ENCODE results near the gene ATXN7L1.
"Not testable (repeated sequence)": the region's sequence is repeated elsewhere in the genome, so short reads cannot be mapped to it uniquely, and the experiment has no call there.

The ATXN7L1 gene

GRCh38 chr7:105613611-105614330 lies 262.6 kb downstream of the ATXN7L1 start:
- DNase-seq (ENCODE audit: low read depth) = no peak

DNA sequence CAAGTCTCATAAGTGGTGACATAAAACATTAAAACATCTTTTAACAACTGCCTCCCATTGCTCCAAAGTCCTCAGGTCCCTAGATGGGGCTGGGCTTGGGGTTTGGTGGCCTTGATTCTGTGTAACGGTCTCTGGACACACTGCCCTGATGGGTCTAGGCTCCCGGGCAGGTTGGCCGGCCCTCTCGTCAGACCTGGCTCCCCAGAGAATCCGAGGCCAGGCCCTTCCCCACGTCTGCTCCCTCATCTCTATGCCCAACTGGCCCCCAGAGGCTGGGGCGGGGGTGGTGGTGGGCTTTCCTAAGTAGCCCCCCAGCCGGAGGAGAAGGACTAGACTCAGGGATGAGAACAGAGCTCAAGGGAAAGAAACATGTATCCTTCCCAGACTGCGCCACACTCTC lies 263.6 kb downstream of the ATXN7L1 start:
- no peak for DNase-seq (ENCODE audit: low read depth)

- no peak for DNase-seq (ENCODE audit: low read depth)
Measured at GRCh38 chr7:105611856-105612775, 264.3 kb downstream of the ATXN7L1 start.

DNA sequence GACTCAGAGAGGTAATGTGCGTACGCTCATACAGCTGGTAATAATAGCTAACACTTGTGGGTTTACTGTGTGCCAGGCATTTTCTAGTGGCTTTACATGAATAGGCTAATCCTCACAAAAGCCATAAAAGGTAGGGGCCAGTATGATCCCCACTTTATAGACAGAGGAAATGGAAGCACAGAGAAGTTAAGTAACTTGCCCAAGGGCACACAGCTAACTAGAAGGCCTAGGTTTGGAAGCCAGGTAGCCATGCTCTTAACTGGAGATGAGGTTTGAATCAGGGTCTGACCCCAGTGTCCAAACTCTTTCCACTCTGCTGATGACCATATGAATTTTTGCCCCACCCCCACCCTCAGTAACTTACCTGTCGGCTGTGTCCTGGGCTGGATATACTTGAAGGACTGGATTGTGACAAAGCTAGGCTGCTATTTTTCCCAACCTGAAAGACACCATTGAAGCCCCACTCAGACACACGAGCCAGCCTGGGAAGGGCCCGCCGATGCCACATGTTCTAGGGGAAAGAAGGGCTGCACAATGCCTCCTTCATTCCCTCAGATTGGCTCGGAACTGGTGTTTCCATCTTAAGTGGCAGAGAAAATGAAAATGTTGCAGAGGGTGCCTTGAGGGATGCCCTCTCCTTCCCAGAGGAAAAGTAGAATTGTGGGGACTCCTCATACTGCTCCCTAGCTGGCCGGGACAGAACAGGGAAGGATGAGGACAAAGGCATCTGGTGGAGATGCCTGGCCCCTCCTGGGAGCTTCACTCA lies 266.1 kb downstream of the ATXN7L1 start:
- DNase-seq (ENCODE audit: low read depth) = no peak

GRCh38 chr7:105602325-105603305 lies 273.8 kb downstream of the ATXN7L1 start:
- peak; percentile 76 for DNase-seq (ENCODE audit: low read depth)

DNA sequence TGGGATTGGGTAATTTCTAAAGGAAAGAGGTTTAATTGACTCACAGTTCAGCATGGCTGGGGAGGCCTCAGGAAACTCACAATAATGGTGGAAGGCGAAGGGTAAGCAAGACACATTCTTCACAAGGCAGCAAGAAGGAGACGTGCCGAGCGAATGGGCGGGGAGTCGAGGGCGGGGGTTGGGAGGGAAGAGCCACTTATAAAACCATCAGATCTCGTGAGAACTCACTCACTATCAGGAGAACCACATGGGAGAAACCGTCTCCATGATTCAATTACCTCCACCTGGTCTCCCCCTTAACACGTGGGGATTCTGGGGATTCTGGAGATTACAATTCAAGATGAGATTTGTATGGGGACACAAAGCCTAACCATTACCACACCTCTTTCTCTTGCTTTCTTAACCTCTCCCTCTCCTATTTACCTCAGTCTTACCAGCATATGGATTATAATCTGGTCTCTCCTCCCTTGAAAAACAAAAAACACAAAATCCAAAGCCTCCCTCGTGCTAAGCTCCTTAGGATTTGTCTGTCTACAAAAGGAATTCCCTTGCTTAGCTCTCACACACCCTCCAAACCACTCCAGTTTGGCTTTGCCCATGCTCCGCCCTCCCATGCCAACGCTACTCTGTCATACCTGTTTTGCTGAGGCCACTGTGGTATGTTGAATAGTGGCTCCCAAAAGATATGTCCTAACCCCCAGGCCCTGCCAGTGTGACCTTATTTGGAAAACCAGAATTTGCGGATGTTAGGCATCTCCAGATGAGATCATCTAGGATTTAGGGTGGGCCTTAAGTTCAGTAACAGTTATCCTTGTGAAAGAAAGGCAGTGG lies 275.5 kb downstream of the ATXN7L1 start:
- no peak for DNase-seq (ENCODE audit: low read depth)

GRCh38 chr7:105599551-105599950 lies 276.8 kb downstream of the ATXN7L1 start:
- no peak for DNase-seq (ENCODE audit: low read depth)

DNA sequence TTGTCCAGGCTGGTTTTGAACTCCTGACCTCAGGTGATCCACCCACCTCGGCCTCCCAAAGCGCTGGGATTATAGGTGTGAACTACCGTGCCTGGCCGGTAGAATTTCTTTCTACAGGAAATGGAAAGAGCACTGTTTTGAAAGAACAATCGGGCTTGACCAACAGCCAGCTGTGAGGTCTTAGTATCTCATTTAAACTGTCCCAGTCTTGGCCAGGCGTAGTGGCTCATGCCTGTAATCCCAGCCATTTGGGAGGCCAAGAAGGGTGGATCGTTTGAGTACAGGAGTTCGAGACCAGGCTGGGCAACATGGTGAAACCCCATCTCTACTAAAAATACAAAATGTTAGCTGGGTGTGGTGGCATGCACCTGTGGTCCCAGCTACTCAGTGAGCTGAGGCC lies 277.3 kb downstream of the ATXN7L1 start:
- not testable (repeated sequence) for DNase-seq (ENCODE audit: low read depth)

GRCh38 chr7:105596866-105597265 lies 279.5 kb downstream of the ATXN7L1 start:
- no peak for DNase-seq (ENCODE audit: low read depth)

GRCh38 chr7:105594034-105594433 lies 282.4 kb downstream of the ATXN7L1 start:
- no peak for DNase-seq (ENCODE audit: low read depth)

DNA sequence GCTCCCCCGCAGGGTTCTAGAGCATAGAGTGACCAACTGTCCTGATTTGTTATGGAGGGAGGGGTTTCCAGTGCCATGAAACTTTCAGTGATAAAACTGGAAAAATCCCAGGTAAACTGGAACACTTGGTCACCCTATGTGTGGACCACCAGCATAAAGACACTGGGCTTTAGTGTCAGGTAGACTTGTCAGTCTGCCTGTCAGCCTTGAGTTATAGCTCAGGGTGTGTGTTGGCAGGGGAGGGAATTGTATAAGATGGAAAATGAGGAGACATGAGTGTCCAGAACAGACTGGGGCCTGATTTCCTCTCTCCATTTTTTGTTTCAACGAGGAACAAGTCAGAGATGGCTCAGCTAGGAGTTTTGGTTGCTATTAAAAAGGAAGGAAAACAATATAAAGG lies 284.9 kb downstream of the ATXN7L1 start:
- DNase-seq (ENCODE audit: low read depth) = no peak

- DNase-seq (ENCODE audit: low read depth) = no peak
Measured at GRCh38 chr7:105590793-105591192, 285.6 kb downstream of the ATXN7L1 start.

- peak; percentile 75 for DNase-seq (ENCODE audit: low read depth)
Measured at GRCh38 chr7:105589356-105590077, 286.9 kb downstream of the ATXN7L1 start.

DNA sequence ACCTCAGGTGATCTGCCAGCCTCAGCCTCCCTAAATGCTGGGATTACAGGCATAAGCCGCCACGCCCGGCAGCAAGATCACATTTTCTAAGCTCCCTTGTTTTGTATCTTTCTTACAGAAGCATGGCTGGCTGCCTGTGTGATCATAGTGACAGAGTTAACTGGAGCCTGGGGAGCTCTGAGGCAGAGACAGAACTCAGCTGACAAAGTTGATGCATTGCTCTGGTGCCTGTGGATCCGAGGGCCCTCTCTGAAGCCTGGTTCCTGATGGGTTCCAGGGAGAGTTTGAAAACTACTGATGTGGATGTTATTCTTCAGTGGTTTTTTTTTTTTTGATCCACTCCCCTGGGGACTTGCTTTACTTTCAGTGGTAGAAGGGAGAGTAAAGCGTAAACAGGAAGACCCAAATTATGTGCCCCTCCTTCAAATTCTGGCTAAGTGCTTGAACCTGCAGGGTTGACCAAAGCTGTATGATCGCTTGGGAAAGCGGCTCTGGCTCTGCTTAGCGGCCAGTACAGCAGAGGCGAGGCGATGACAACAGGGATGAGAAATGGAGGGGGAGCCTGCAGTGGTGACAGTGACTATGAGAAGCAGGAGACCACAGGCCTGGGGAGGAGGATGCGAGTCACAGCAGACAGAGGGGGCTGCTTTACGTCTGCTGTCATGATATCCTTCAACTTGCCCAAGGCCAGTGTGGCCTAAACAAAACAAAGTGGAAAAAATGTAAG lies 288.3 kb downstream of the ATXN7L1 start:
- DNase-seq (ENCODE audit: low read depth) = no peak

- no peak for DNase-seq (ENCODE audit: low read depth)
Measured at GRCh38 chr7:105585850-105586500, 290.4 kb downstream of the ATXN7L1 start.

DNA sequence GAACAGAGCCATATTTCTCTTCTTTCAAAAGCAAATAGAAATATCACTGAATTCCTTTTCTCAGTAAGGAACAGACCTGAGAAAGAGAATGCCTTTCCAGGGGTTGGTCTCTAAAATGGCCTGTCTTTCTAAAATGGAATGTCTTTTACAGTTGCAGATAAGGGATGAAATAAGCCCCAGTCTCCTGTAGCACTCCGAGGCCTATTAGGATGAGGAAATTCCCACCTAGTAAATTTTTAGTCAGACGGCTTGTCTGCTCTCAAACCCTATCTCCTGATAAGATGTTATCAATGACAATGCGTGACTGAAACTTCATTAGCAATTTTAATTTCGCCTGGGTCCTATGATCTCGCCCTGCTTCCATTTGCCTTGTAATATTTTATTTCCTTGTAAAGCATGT lies 292.2 kb downstream of the ATXN7L1 start:
- no peak for DNase-seq (ENCODE audit: low read depth)

GRCh38 chr7:105583061-105583460 lies 293.3 kb downstream of the ATXN7L1 start:
- DNase-seq (ENCODE audit: low read depth) = no peak

GRCh38 chr7:105581066-105581811 lies 295.2 kb downstream of the ATXN7L1 start, which contains the start of gene EFCAB10:
Gene EFCAB10, minus strand, starts transcription at chr7:105581493. Its CDS starts 30 bp downstream, at chr7:105581463.
- no peak for DNase-seq (ENCODE audit: low read depth)

Measured in fibroblast of the conjunctiva (primary cell).